H1 (cell line): ENCODE results near the gene CATSPERD. TPM values are rescaled to one million over a fixed set of nuclear protein-coding genes. Genes with fewer than 3 reads are reported as not detected.
A peak's percentile ranks its signal among the peaks of the same experiment; 100 is the strongest.

ENCODE experiments used
- CTCF ChIA-PET: fragments of 300-600 bp; sonication (Branson Sonifier 250); formaldehyde crosslinking; loops from one replicate; lab custom pipeline; 2021; ENCODE audit not compliant: partially characterized antibody; lab: Charles Lee
- POLR2A ChIA-PET: fragments of 300-600 bp; sonication (Branson Sonifier 250); formaldehyde crosslinking; loops from one replicate; lab custom pipeline; 2021; ENCODE audit warnings: inconsistent platforms; ENCODE audit not compliant: partially characterized antibody; lab: Charles Lee
- DNase-seq, 2 experiments: peaks; one replicate each; pipeline versions ENCODE4 v3.0.0 to v3.0.0-alpha.2; 2010 to 2022; ENCODE audit warnings: low spot score in 2 of 2, low read depth in 1 of 2, mixed read lengths in 1 of 2
- FAIRE-seq: peaks from 2 replicates; lab custom pipeline; 2011; peaks lifted over from hg19 to GRCh38; lab: Jason Lieb, UNC
- H2AFZ ChIP-seq: 2 replicates; pipeline ENCODE4 v1.8.1; 2012; ENCODE audit warnings: low read length, inconsistent platforms
- H2AK5ac ChIP-seq: 2 replicates; pipeline ENCODE4 v1.6.1; 2013; ENCODE audit warnings: low read depth, low read length
- H2BK120ac ChIP-seq: replicated peaks from 2 replicates; pipeline ENCODE3; 2013; ENCODE audit warnings: low read depth, low read length, inconsistent platforms
- H2BK12ac ChIP-seq: 2 replicates; pipeline ENCODE4 v1.6.1; 2013; ENCODE audit warnings: low read depth, low read length
- H2BK15ac ChIP-seq: 2 replicates; pipeline ENCODE4 v1.6.1; 2013; ENCODE audit warnings: low read length
- H2BK20ac ChIP-seq: 2 replicates; pipeline ENCODE4 v1.6.1; 2013; ENCODE audit warnings: low read length
- H2BK5ac ChIP-seq: 2 replicates; pipeline ENCODE4 v1.6.1; 2013; ENCODE audit warnings: low read depth, low read length
- H3K14ac ChIP-seq: 2 replicates; pipeline ENCODE4 v1.6.1; 2013; ENCODE audit warnings: inconsistent platforms; ENCODE audit not compliant: insufficient read length
- H3K18ac ChIP-seq: 2 replicates; pipeline ENCODE4 v1.6.1; 2013; ENCODE audit warnings: low read length; ENCODE audit errors: extremely low read depth
- H3K23ac ChIP-seq: 2 replicates; pipeline ENCODE4 v1.6.1; 2013; ENCODE audit warnings: inconsistent platforms; ENCODE audit not compliant: insufficient read length
- H3K23me2 ChIP-seq: 2 replicates; pipeline ENCODE4 v1.6.1; 2013; ENCODE audit warnings: low read depth, low read length
- H3K27ac ChIP-seq: 2 replicates; pipeline ENCODE4 v1.6.1; 2011; ENCODE audit warnings: low read depth, low read length, inconsistent platforms
- H3K27me3 ChIP-seq, 4 experiments: replicated peaks in 1 of 4; 1 replicate in 1 of 4; 2 replicates in 3 of 4; pipeline versions ENCODE4 v1.6.1 to v1.8.1; 2011 to 2013; ENCODE audit warnings: low read length in 3 of 4, mild to moderate bottlenecking in 3 of 4, inconsistent platforms in 2 of 4, mixed read lengths in 2 of 4, moderate library complexity in 1 of 4; ENCODE audit not compliant: control insufficient read depth in 3 of 4, insufficient read depth in 3 of 4; ENCODE audit errors: extremely low read depth in 1 of 4
- H3K36me3 ChIP-seq, 4 experiments: 2 replicates each; pipeline versions ENCODE4 v1.6.1 to v1.8.1; 2011 to 2013; ENCODE audit warnings: mild to moderate bottlenecking in 4 of 4, low read length in 3 of 4, moderate library complexity in 2 of 4, control low read depth in 1 of 4, inconsistent platforms in 1 of 4; ENCODE audit not compliant: insufficient read depth in 4 of 4, control insufficient read depth in 2 of 4
- H3K4ac ChIP-seq: replicated peaks from 2 replicates; pipeline ENCODE3; 2013; ENCODE audit warnings: low read length, low read depth, mixed read lengths, inconsistent platforms; ENCODE audit not compliant: insufficient read length
- H3K4me1 ChIP-seq, 4 experiments: replicated peaks in 1 of 4; 1 replicate in 1 of 4; 2 replicates in 3 of 4; pipeline versions ENCODE4 v1.6.1 to v1.8.1; 2011 to 2013; ENCODE audit warnings: low read length in 3 of 4, inconsistent platforms in 2 of 4, mixed read lengths in 1 of 4; ENCODE audit not compliant: insufficient read depth in 4 of 4, control insufficient read depth in 3 of 4
- H3K4me2 ChIP-seq, 2 experiments: 2 replicates each; pipeline versions ENCODE4 v1.6.1 to v1.8.1; 2011 to 2013; ENCODE audit warnings: low read depth in 2 of 2, low read length in 2 of 2, control low read depth in 1 of 2, inconsistent platforms in 1 of 2, mild to moderate bottlenecking in 1 of 2; ENCODE audit not compliant: insufficient read depth in 1 of 2
- H3K4me3 ChIP-seq, 4 experiments: fragments of 200-600, 300-600 bp in 1 of 4; sonication (generic), shearing (Covaris generic), sonication (Bioruptor Twin) in 1 of 4; 2 replicates each; pipeline versions ENCODE4 v1.5.1 to v1.8.1; 2011 to 2016; ENCODE audit warnings: low read length in 4 of 4, low read depth in 3 of 4, control low read depth in 2 of 4, inconsistent platforms in 2 of 4, mild to moderate bottlenecking in 2 of 4, mixed read lengths in 1 of 4, moderate library complexity in 1 of 4; ENCODE audit not compliant: insufficient read depth in 2 of 4; ENCODE audit errors: extremely low read depth in 1 of 4
- H3K56ac ChIP-seq: replicated peaks from 2 replicates; pipeline ENCODE3; 2013; ENCODE audit warnings: low read depth, mild to moderate bottlenecking, mixed read lengths, low read length, inconsistent platforms; ENCODE audit not compliant: insufficient read length
- H3K79me1 ChIP-seq: 2 replicates; pipeline ENCODE4 v1.6.1; 2013; ENCODE audit warnings: low read depth, low read length, control low read depth
- H3K79me2 ChIP-seq, 2 experiments: 2 replicates each; pipeline versions ENCODE4 v1.6.1 to v1.8.1; 2012 to 2013; ENCODE audit warnings: low read length in 2 of 2, mild to moderate bottlenecking in 2 of 2, inconsistent platforms in 1 of 2; ENCODE audit not compliant: insufficient read depth in 2 of 2, control insufficient read depth in 1 of 2
- H3K9ac ChIP-seq, 4 experiments: replicated peaks in 1 of 4; 1 replicate in 1 of 4; 2 replicates in 3 of 4; pipeline versions ENCODE4 v1.6.1 to v1.8.1; 2011 to 2013; ENCODE audit warnings: low read depth in 3 of 4, low read length in 3 of 4, control low read depth in 2 of 4, mild to moderate bottlenecking in 2 of 4, moderate library complexity in 2 of 4, inconsistent platforms in 1 of 4; ENCODE audit errors: extremely low read depth in 1 of 4
- H3K9me3 ChIP-seq, 2 experiments: 2 replicates each; pipeline versions ENCODE4 v1.6.1 to v1.8.1; 2012 to 2013; ENCODE audit warnings: mild to moderate bottlenecking in 2 of 2, moderate library complexity in 2 of 2, control low read depth in 1 of 2, inconsistent platforms in 1 of 2, low read depth in 1 of 2, low read length in 1 of 2, mixed read lengths in 1 of 2; ENCODE audit not compliant: insufficient read depth in 2 of 2
- H4K20me1 ChIP-seq, 2 experiments: replicated peaks in 1 of 2; 2 replicates each; pipeline versions ENCODE3 to v1.8.1; 2011 to 2013; ENCODE audit warnings: inconsistent platforms in 2 of 2, low read length in 2 of 2, mild to moderate bottlenecking in 1 of 2; ENCODE audit not compliant: insufficient read depth in 2 of 2, control insufficient read depth in 1 of 2
- H4K5ac ChIP-seq: 2 replicates; pipeline ENCODE4 v1.6.1; 2013; ENCODE audit warnings: low read length, low read depth, mixed read lengths, inconsistent platforms; ENCODE audit not compliant: insufficient read length
- H4K8ac ChIP-seq: 2 replicates; pipeline ENCODE4 v1.8.0; 2013; ENCODE audit warnings: mild to moderate bottlenecking, moderate library complexity, low read length, inconsistent platforms; ENCODE audit not compliant: insufficient read depth; ENCODE audit errors: extremely low read depth
- H4K91ac ChIP-seq: replicated peaks from 2 replicates; pipeline ENCODE3; 2013; ENCODE audit warnings: low read length, mixed read lengths, inconsistent platforms; ENCODE audit not compliant: insufficient read length
- BRCA1 ChIP-seq: IDR thresholded peaks from 2 replicates; pipeline ENCODE4 v1.6.1; 2012; ENCODE audit warnings: low read depth, low read length, improper control_type of control experiment
- HDAC6 ChIP-seq: IDR thresholded peaks from one replicate; pipeline ENCODE4 v1.7.1; 2012; ENCODE audit warnings: low read depth, mild to moderate bottlenecking, inconsistent platforms, low read length, moderate library complexity
- NRF1 ChIP-seq: IDR thresholded peaks from 2 replicates; pipeline ENCODE4 v1.6.1; 2011; ENCODE audit warnings: mild to moderate bottlenecking, low read depth, low read length, improper control_type of control experiment
- PHF8 ChIP-seq: fragments of 200-600 bp; sonication (generic); conservative IDR thresholded peaks from 2 replicates; pipeline ENCODE4 v1.7.1; 2012; ENCODE audit warnings: low read depth, mild to moderate bottlenecking, inconsistent platforms, low read length, moderate library complexity
- RBBP5 ChIP-seq: IDR thresholded peaks from 2 replicates; pipeline ENCODE4 v1.7.1; 2012; ENCODE audit warnings: low read depth, mild to moderate bottlenecking, inconsistent platforms, low read length, moderate library complexity, borderline replicate concordance
- SIRT6 ChIP-seq: IDR thresholded peaks from one replicate; pipeline ENCODE4 v1.7.1; 2012; ENCODE audit warnings: low read length, inconsistent platforms
- TAF7 ChIP-seq: optimal IDR thresholded peaks from 2 replicates; pipeline ENCODE3; 2011; ENCODE audit warnings: low read depth, mild to moderate bottlenecking, inconsistent platforms, low read length, moderate library complexity, borderline replicate concordance
- TBP ChIP-seq: IDR thresholded peaks from 2 replicates; pipeline ENCODE4 v1.6.1; 2011; ENCODE audit warnings: low read depth, low read length, improper control_type of control experiment
- WGBS, 2 experiments: shearing (Covaris generic) in 1 of 2; methylation state at CpG; one replicate each; pipeline versions ENCODE4 v1.1.6 to v1.1.7; 2013 to 2015; ENCODE audit warnings: low lambda C conversion rate in 2 of 2, mixed read lengths in 2 of 2, inconsistent platforms in 1 of 2, low coverage in 1 of 2, missing lambda C conversion rate in 1 of 2; ENCODE audit not compliant: insufficient replicate concordance in 2 of 2, insufficient coverage in 1 of 2, insufficient read length in 1 of 2; ENCODE audit errors: extremely low coverage in 1 of 2, missing lambda C conversion rate in 1 of 2; 5-methylcytosine and 5-hydroxymethylcytosine counted together
- polyA plus RNA-seq, 7 experiments: library from polyadenylated mRNA; depleted of rRNA in 3 of 7; stranded (reverse) in 5 of 7; unstranded in 2 of 7; fragments of >200 nt in 5 of 7; fragments of 200-250 nt in 2 of 7; gene quantifications; 1 replicate in 5 of 7; 2 replicates in 1 of 7; 4 replicates in 1 of 7; pipeline versions ENCODE4 v1.2.1 to v1.2.3, GENCODE V29; 2011 to 2013; ENCODE audit warnings: missing spikeins in 2 of 7, mixed read lengths in 2 of 7
- total RNA-seq: library from RNA; stranded (reverse); fragmentation: NEBNext Ultra II Directional; extraction: Animal tissue kit (Norgen Biotek cat#: 25700); gene quantifications from 2 replicates; pipeline ENCODE4 v1.2.1, GENCODE V29; 2021
- TF ChIP-seq, protein P1 (sequence below): IDR thresholded peaks from 2 replicates; pipeline ENCODE4 v1.6.1; 2012; ENCODE audit warnings: inconsistent platforms
- TF ChIP-seq, protein P2 (sequence below): IDR thresholded peaks from 2 replicates; pipeline ENCODE4 v1.6.1; 2012; ENCODE audit warnings: inconsistent platforms

Gene CATSPERD
- total and polyA plus RNA-seq, 2 of the 8 experiments (the other 6 are each of a cell fraction or from before 2014, with no cell fraction given): 0.12 TPM; not detected in 1

DNA sequence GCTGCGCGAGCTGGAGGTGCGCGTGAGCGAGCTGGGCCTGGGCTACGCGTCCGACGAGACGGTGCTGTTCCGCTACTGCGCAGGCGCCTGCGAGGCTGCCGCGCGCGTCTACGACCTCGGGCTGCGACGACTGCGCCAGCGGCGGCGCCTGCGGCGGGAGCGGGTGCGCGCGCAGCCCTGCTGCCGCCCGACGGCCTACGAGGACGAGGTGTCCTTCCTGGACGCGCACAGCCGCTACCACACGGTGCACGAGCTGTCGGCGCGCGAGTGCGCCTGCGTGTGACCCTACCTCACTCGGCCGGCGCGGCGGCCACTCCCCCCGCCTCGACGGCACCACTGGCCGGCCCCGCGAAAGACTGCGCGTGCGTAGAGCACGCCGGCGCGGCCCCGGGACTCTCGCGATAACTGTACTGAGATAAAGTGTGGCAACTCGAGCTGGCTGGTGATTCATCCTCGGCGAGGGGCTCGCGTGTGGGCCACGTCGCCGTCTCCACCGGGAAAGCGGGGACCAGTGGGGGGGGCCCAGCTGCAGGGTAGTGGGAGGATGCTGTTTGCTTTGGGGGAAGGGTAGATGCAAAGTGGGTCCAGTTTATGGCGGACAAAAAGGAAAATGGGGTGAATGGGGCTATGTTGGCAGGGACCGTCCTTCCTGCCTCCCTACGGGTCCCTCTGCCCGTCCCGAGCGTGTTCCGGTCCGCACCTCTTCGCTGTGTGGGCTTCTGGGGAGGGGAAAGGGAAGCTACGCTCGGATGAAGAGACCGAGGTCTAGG is 107.6 kb downstream of the CATSPERD start:
- H3K4me3 ChIP-seq: peak overlapping the region; percentile 72 to 89 (median 76)
- H3K4me2 ChIP-seq: peak overlapping the region; percentile 92 to 99
- ChIA-PET POLR2A (interaction anchor here (0.6 to 5.9 kb wide), 49 partner anchors 9 to 1484 kb away, joined by 3 to 43 read pairs (median 5); partner anchors contain the start of genes DUS3L, FUT3, NDUFA11 and NRTN), CTCF (interaction anchor here (0.6 to 7.8 kb wide), 15 partner anchors 11 to 115 kb away, joined by 3 to 58 read pairs (median 4); partner anchors contain the start of genes FUT6, NDUFA11, NRTN and VMAC)
- H4K5ac ChIP-seq: peak overlapping the region; percentile 90
- H2BK120ac ChIP-seq: no peak overlapping the region
- H3K14ac ChIP-seq: no peak overlapping the region
- WGBS, 2 experiments: 2% methylated on average over 85 of the region's 91 CpGs; no CpG with 5 or more reads in 1 of the 2 experiments
- H4K91ac ChIP-seq: peak overlapping the region; percentile 98
- H3K23ac ChIP-seq: no peak overlapping the region
- FAIRE-seq (no peak), DNase-seq (peak; percentile 84 to 97)
- H4K20me1 ChIP-seq: peaks cover 0 to 2% of the 10 kb centered on the region in 2 experiments
- H2AK5ac ChIP-seq: no peak overlapping the region
- peak overlapping the region; percentile 88 for H3K4ac ChIP-seq
- H3K27ac ChIP-seq: peak overlapping the region; percentile 88
- no peaks in the 10 kb centered on the region for H3K79me2 ChIP-seq
- H3K4me1 ChIP-seq: peaks cover 0 to 8% (median 6%) of the 10 kb centered on the region in 4 experiments; a peak in 6 of 7 replicates
- H3K36me3 ChIP-seq: no peaks in the 10 kb centered on the region
- peak overlapping the region; percentile 82 for H3K18ac ChIP-seq
- no peaks in the 10 kb centered on the region for H3K79me1 ChIP-seq
- H3K23me2 ChIP-seq: peaks cover 12% of the 10 kb centered on the region; the same call in 1 of the 2 replicates
- H3K56ac ChIP-seq: peak overlapping the region; percentile 98
- H3K27me3 ChIP-seq: no peaks in the 10 kb centered on the region; a peak in 1 of 7 replicates
- H2BK20ac ChIP-seq: no peak overlapping the region
- H4K8ac ChIP-seq: peak overlapping the region; percentile 97
- H3K9ac ChIP-seq: peak overlapping the region; percentile 45 to 94 (median 92)
- H2BK5ac ChIP-seq: peak overlapping the region; percentile 91; the same call in 1 of the 2 replicates
- H2AFZ ChIP-seq: peak overlapping the region; percentile 88
- H2BK12ac ChIP-seq: no peak overlapping the region
- H3K9me3 ChIP-seq: no peaks in the 10 kb centered on the region
- H2BK15ac ChIP-seq: peak overlapping the region; percentile 46; the same call in 1 of the 2 replicates
- TF ChIP-seq RBBP5 (peak; percentile 83), BRCA1 (peak; percentile 90), HDAC6 (no peak), TAF7 (peak; percentile 77), PHF8 (peak; percentile 95), SIRT6 (no peak), NRF1 (peak; percentile 65), TBP (peak; percentile 92)
- TF ChIP-seq, protein P1, sequence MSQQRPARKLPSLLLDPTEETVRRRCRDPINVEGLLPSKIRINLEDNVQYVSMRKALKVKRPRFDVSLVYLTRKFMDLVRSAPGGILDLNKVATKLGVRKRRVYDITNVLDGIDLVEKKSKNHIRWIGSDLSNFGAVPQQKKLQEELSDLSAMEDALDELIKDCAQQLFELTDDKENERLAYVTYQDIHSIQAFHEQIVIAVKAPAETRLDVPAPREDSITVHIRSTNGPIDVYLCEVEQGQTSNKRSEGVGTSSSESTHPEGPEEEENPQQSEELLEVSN: peak; percentile 91
- TF ChIP-seq, protein P2, sequence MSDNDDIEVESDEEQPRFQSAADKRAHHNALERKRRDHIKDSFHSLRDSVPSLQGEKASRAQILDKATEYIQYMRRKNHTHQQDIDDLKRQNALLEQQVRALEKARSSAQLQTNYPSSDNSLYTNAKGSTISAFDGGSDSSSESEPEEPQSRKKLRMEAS: peak; percentile 53; the same call in 1 of the 2 replicates
